Astrocyte (in vitro differentiated cells and primary cell): Measurements from ENCODE around the gene DGKZ. TPM values are rescaled to one million over a fixed set of nuclear protein-coding genes. Genes with fewer than 3 reads are reported as not detected.

ENCODE experiments used
- DNase-seq: peaks from one replicate; pipeline ENCODE4 v3.0.0-alpha.2; 2010; ENCODE audit warnings: low read depth
- FAIRE-seq: peaks from 2 replicates; lab custom pipeline; 2011; peaks lifted over from hg19 to GRCh38; lab: Jason Lieb, UNC
- H2AFZ ChIP-seq: 2 replicates; pipeline ENCODE4 v1.6.0; 2012; ENCODE audit warnings: low read depth, low read length, inconsistent platforms
- H3K27ac ChIP-seq: 2 replicates; pipeline ENCODE4 v1.5.1; 2011; ENCODE audit warnings: low read depth, low read length, inconsistent platforms
- H3K27me3 ChIP-seq: 2 replicates; pipeline ENCODE4 v1.6.0; 2011; ENCODE audit warnings: low read length, inconsistent platforms; ENCODE audit not compliant: insufficient read depth
- H3K36me3 ChIP-seq: 2 replicates; pipeline ENCODE4 v1.5.1; 2011; ENCODE audit warnings: low read length, inconsistent platforms; ENCODE audit not compliant: insufficient read depth
- H3K4me1 ChIP-seq: 2 replicates; pipeline ENCODE4 v1.5.1; 2011; ENCODE audit warnings: low read length, inconsistent platforms; ENCODE audit not compliant: insufficient read depth
- H3K4me2 ChIP-seq: 2 replicates; pipeline ENCODE4 v1.6.0; 2012; ENCODE audit warnings: low read length, inconsistent platforms
- H3K4me3 ChIP-seq: 2 replicates; pipeline ENCODE4 v1.5.1; 2011; ENCODE audit warnings: low read depth, mild to moderate bottlenecking, low read length, inconsistent platforms; ENCODE audit not compliant: insufficient read depth
- H3K79me2 ChIP-seq: 2 replicates; pipeline ENCODE4 v1.6.0; 2012; ENCODE audit warnings: mild to moderate bottlenecking, low read length, inconsistent platforms; ENCODE audit not compliant: insufficient read depth
- H3K9ac ChIP-seq: 2 replicates; pipeline ENCODE4 v1.6.0; 2012; ENCODE audit warnings: mild to moderate bottlenecking, low read length, inconsistent platforms
- H3K9me3 ChIP-seq: 2 replicates; pipeline ENCODE4 v1.5.1; 2012; ENCODE audit warnings: low read depth, mild to moderate bottlenecking, low read length, inconsistent platforms; ENCODE audit not compliant: insufficient read depth
- H4K20me1 ChIP-seq: 2 replicates; pipeline ENCODE4 v1.6.0; 2012; ENCODE audit warnings: low read length, inconsistent platforms; ENCODE audit not compliant: insufficient read depth
- H3K27ac Mint-ChIP-seq: one replicate; pipeline ENCODE4 v1.8.0; 2021; ENCODE audit warnings: mild to moderate bottlenecking, mixed read lengths; ENCODE audit not compliant: unreplicated experiment
- H3K27me3 Mint-ChIP-seq: one replicate; pipeline ENCODE4 v1.8.0; 2021; ENCODE audit warnings: low read depth, mixed read lengths; ENCODE audit not compliant: unreplicated experiment
- H3K36me3 Mint-ChIP-seq: one replicate; pipeline ENCODE4 v1.8.0; 2021; ENCODE audit warnings: low read depth, mixed read lengths; ENCODE audit not compliant: unreplicated experiment
- H3K4me1 Mint-ChIP-seq: one replicate; pipeline ENCODE4 v1.8.0; 2021; ENCODE audit warnings: low read depth, mixed read lengths; ENCODE audit not compliant: unreplicated experiment
- H3K4me3 Mint-ChIP-seq: one replicate; pipeline ENCODE4 v1.8.0; 2021; ENCODE audit warnings: mild to moderate bottlenecking, moderate library complexity, mixed read lengths; ENCODE audit not compliant: unreplicated experiment
- H3K9me3 Mint-ChIP-seq: one replicate; pipeline ENCODE4 v1.8.0; 2021; ENCODE audit warnings: mild to moderate bottlenecking, mixed read lengths; ENCODE audit not compliant: unreplicated experiment
- EZH2 ChIP-seq: IDR thresholded peaks from 2 replicates; pipeline ENCODE4 v1.6.1; 2012; ENCODE audit warnings: mild to moderate bottlenecking, low read length, inconsistent platforms; ENCODE audit not compliant: insufficient read depth
- total RNA-seq: library from RNA; stranded (reverse); gene quantifications from 2 replicates; pipeline ENCODE4 v1.2.1, GENCODE V29; 2021
- TF ChIP-seq, protein P1 (sequence below): IDR thresholded peaks from 2 replicates; pipeline ENCODE4 v1.5.1; 2011; ENCODE audit warnings: low read depth, mild to moderate bottlenecking, inconsistent platforms, low read length, moderate library complexity; ENCODE audit not compliant: insufficient read depth

DGKZ gene
- total RNA-seq, 1 donor from 2014 or later, result 59.3 TPM

DNA sequence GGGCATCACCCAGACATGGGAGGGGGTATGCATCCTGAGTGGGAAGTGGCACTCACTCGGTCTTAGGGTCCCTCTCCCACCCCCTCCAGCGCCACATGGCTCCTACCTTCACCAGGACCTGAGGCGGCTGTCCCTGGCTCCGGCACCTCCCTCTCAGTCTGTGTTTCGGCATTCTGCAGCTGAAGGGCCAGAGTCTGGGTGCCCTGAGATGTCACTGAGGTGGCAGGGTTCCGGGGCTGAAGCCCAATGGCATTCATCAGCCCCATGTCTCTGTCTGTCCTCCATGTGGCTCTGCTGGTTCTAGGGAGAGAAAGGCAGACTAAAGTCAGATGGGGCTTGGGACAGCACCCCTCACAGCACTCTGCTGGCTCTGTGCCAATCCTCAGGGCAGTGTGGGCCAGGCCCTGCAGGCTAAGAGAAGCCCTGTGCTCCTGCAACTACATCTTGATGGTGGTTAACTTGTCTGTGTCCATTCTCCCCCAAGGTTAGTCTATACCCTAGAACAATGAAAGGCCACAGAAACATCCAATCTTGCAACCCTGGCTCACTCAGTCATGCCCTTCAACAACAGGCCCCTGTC is 61.2 kb downstream of the DGKZ start:
- H3K27ac Mint-ChIP-seq, result no peak overlapping the region
- Histone ChIP-seq H3K27ac (no peak overlapping the region), H3K9ac (no peak overlapping the region), H3K36me3 (peaks cover 2% of the 10 kb centered on the region), H3K4me2 (no peak overlapping the region), H3K9me3 (no peaks in the 10 kb centered on the region), H3K27me3 (no peaks in the 10 kb centered on the region), H4K20me1 (peaks cover 16% of the 10 kb centered on the region), H3K79me2 (no peaks in the 10 kb centered on the region), H3K4me3 (no peak overlapping the region), H2AFZ (no peak overlapping the region), H3K4me1 (peaks cover 6% of the 10 kb centered on the region)
- FAIRE-seq, result no peak
- no peaks in the 10 kb centered on the region for H3K9me3 Mint-ChIP-seq
- no peak for DNase-seq
- peaks cover 6% of the 10 kb centered on the region for H3K4me1 Mint-ChIP-seq
- H3K27me3 Mint-ChIP-seq, result no peaks in the 10 kb centered on the region
- H3K4me3 Mint-ChIP-seq, result no peak overlapping the region
- peaks cover 23% of the 10 kb centered on the region for H3K36me3 Mint-ChIP-seq
- TF ChIP-seq, protein P1, sequence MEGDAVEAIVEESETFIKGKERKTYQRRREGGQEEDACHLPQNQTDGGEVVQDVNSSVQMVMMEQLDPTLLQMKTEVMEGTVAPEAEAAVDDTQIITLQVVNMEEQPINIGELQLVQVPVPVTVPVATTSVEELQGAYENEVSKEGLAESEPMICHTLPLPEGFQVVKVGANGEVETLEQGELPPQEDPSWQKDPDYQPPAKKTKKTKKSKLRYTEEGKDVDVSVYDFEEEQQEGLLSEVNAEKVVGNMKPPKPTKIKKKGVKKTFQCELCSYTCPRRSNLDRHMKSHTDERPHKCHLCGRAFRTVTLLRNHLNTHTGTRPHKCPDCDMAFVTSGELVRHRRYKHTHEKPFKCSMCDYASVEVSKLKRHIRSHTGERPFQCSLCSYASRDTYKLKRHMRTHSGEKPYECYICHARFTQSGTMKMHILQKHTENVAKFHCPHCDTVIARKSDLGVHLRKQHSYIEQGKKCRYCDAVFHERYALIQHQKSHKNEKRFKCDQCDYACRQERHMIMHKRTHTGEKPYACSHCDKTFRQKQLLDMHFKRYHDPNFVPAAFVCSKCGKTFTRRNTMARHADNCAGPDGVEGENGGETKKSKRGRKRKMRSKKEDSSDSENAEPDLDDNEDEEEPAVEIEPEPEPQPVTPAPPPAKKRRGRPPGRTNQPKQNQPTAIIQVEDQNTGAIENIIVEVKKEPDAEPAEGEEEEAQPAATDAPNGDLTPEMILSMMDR, result no peak
- TF ChIP-seq EZH2, result no peak

DNA sequence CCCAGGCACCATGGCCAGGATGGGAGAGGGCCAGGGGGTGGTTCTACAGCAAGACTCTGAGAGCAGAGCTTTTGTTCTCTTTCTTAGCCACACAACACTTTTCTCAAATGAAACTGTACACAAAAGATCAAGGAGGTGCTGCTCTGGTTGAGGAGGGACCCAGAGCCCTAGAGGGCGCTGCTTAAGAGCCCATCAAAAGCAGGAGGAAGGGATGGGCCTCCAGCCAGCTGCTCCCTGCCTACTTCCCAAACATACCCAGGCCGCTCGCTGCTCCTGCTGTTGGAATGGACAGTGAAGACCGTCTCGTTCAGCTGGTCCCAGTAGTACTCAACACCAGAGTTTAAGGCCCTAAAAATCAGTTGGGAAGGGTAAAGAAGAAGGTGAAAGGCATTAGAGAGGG is 62.8 kb downstream of the DGKZ start:
- Histone ChIP-seq H3K9me3 (no peaks in the 10 kb centered on the region), H3K9ac (no peak overlapping the region), H3K36me3 (peaks cover 2% of the 10 kb centered on the region), H3K4me3 (no peak overlapping the region), H4K20me1 (peaks cover 9% of the 10 kb centered on the region), H3K4me2 (no peak overlapping the region), H3K4me1 (no peaks in the 10 kb centered on the region), H3K79me2 (no peaks in the 10 kb centered on the region), H3K27ac (no peak overlapping the region), H2AFZ (no peak overlapping the region), H3K27me3 (no peaks in the 10 kb centered on the region)
- TF ChIP-seq EZH2, result no peak
- TF ChIP-seq, protein P1, result peak; percentile 14
- no peak for FAIRE-seq
- peaks cover 3% of the 10 kb centered on the region for H3K4me1 Mint-ChIP-seq
- H3K36me3 Mint-ChIP-seq, result peaks cover 21% of the 10 kb centered on the region
- no peaks in the 10 kb centered on the region for H3K27me3 Mint-ChIP-seq
- no peak overlapping the region for H3K4me3 Mint-ChIP-seq
- DNase-seq, result no peak
- H3K9me3 Mint-ChIP-seq, result no peaks in the 10 kb centered on the region
- no peak overlapping the region for H3K27ac Mint-ChIP-seq

DNA sequence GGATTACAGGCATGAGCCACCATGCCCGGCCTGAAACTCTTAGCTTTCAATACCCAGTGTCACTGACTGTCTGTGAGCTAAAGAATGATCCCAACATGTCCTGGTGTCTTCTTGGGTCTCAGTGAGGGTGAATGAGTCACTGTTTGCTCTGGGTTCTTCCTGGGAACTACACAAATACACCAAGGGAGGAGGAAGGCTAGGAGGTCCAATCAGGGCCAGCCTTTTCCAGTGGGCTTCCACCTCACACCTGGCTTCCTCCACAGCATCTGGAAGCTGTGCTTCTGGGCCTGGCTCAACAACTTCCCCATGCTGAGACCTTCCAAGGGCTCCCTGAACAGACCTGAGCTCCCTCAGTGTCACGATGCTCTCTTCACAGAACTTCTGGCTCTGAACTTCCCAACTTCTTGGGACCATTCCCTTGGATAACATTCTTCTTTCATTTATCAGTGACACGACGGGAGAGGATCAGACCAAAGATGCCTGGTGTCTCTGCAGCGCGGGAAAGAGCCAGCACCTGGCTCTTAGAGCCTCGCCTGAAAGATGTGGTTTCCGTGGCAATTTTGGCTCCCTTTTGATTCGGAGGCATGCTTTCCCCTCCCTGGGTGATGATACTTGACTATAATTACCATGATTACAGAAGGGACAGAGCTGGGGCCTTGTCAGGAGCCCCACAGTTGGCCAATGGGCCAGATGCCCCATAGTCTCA is 66.7 kb downstream of the DGKZ start:
- Histone ChIP-seq H4K20me1 (peaks cover 18% of the 10 kb centered on the region), H3K27ac (no peak overlapping the region), H3K9me3 (no peaks in the 10 kb centered on the region), H3K79me2 (no peaks in the 10 kb centered on the region), H3K4me2 (no peak overlapping the region), H3K36me3 (peaks cover 7% of the 10 kb centered on the region), H3K4me3 (no peak overlapping the region), H2AFZ (no peak overlapping the region), H3K4me1 (no peaks in the 10 kb centered on the region), H3K9ac (no peak overlapping the region), H3K27me3 (no peaks in the 10 kb centered on the region)
- Mint-ChIP-seq H3K9me3 (no peaks in the 10 kb centered on the region), H3K27me3 (no peaks in the 10 kb centered on the region), H3K27ac (no peak overlapping the region), H3K36me3 (peaks cover 21% of the 10 kb centered on the region), H3K4me1 (no peaks in the 10 kb centered on the region), H3K4me3 (peak overlapping the region; percentile 9)
- no peak for TF ChIP-seq EZH2
- TF ChIP-seq, protein P1, result no peak
- no peak for DNase-seq
- no peak for FAIRE-seq
